Measurements from ENCODE around the gene PHOSPHO2. TPM values are rescaled to one million over a fixed set of nuclear protein-coding genes. Genes with fewer than 3 reads are reported as not detected.

The PHOSPHO2 gene
- total and polyA plus RNA-seq, 2 donors (not counting 3 experiments of a cell fraction or from before 2014, with no cell fraction given): 0.69 to 2.7 TPM

GRCh38 chr2:169649278-169649677, 45.0 kb upstream of the PHOSPHO2 start:
- intact Hi-C loops (cut with micrococcal nuclease): no loop called here
- no peak for FAIRE-seq
- no peak overlapping the region for H3K27ac ChIP-seq (ENCODE audit: insufficient read depth, low read depth, low read length)
- dilution Hi-C loops (cut with MboI; ENCODE audit: extremely low pct_ligation_motif_present, low sequenced_read_pairs): no loop called here
- no peaks in the 10 kb centered on the region for H4K20me1 ChIP-seq (replicated peaks; ENCODE audit: control insufficient read depth, extremely low read depth, insufficient read depth, low read length)
- no TSS peak for BruUV-seq (replicated peaks)
- POLR2A ChIA-PET: no interaction called here
- no peak overlapping the region for H3K4me2 ChIP-seq (ENCODE audit: insufficient read depth, low read length)
- no peak for DNase-seq (ENCODE audit: low read depth, low spot score)
- no peaks in the 10 kb centered on the region for H3K9me3 ChIP-seq (replicated peaks; ENCODE audit: control insufficient read depth, insufficient read depth, low read length)
- H2AFZ ChIP-seq (ENCODE audit: low read depth, low read length): no peak overlapping the region
- no peak overlapping the region for H3K9ac ChIP-seq (replicated peaks; ENCODE audit: extremely low read depth, insufficient read depth, low read length)
- H3K4me1 ChIP-seq (ENCODE audit: control insufficient read depth, extremely low read depth, insufficient read depth, low read length): no peaks in the 10 kb centered on the region
- H3K9me1 ChIP-seq (replicated peaks; ENCODE audit: control insufficient read depth, extremely low read depth, insufficient read depth, low read length): no peaks in the 10 kb centered on the region
- H3K27me3 ChIP-seq (ENCODE audit: control insufficient read depth in 2 of 2, insufficient read depth in 2 of 2, low read length in 2 of 2): peaks cover 3 to 6% of the 10 kb centered on the region in 2 experiments
- H3K36me3 ChIP-seq (ENCODE audit: control insufficient read depth in 2 of 2, extremely low read depth in 1 of 2, insufficient read depth in 2 of 2, low read length in 2 of 2): no peaks in the 10 kb centered on the region
- H3K79me2 ChIP-seq (ENCODE audit: control insufficient read depth, insufficient read depth, low read length): no peaks in the 10 kb centered on the region
- no peak overlapping the region for H3K4me3 ChIP-seq (replicated peaks in 1 of 3; ENCODE audit: insufficient read depth in 1 of 3, low read depth in 1 of 3, low read length in 3 of 3)
- no peak for TF ChIP-seq JUN (IDR thresholded peaks at IDR 0.05; ENCODE audit: borderline replicate concordance, insufficient read depth, insufficient read length, low read depth)
- TF ChIP-seq GATA2 (IDR thresholded peaks at IDR 0.05; ENCODE audit: insufficient read depth, insufficient read length, low read depth, low read length): no peak
- no peak for TF ChIP-seq POLR2AphosphoS5 (IDR thresholded peaks at IDR 0.05; ENCODE audit: insufficient read depth, low read depth, low read length)
- TF ChIP-seq POLR2A (IDR thresholded peaks at IDR 0.05; ENCODE audit: low read depth, low read length): no peak
- TF ChIP-seq MYC (IDR thresholded peaks at IDR 0.05; ENCODE audit: low read depth, low read length): no peak
- TF ChIP-seq MAX (IDR thresholded peaks at IDR 0.05; ENCODE audit: insufficient read depth, insufficient read length): no peak
- TF ChIP-seq FOS (IDR thresholded peaks at IDR 0.05; ENCODE audit: borderline replicate concordance, insufficient read depth, low read length): no peak
- no peak for TF ChIP-seq EZH2 (IDR thresholded peaks at IDR 0.05; ENCODE audit: borderline replicate concordance, low read depth, low read length, severe bottlenecking)
- no peak for TF ChIP-seq CTCF (IDR thresholded peaks at IDR 0.05; ENCODE audit: extremely low read depth in 1 of 2, insufficient read depth in 1 of 2, low read depth in 1 of 2, low read length in 2 of 2)
- CTCF ChIA-PET: no interaction called here
